Endothelial cell of umbilical vein (primary cell): ENCODE measurements around the gene OR5B21. TPM values are rescaled to one million over a fixed set of nuclear protein-coding genes. Genes with fewer than 3 reads are reported as not detected.

ENCODE experiments used
- BruUV-seq: library from RNA; stranded (reverse); fragments of 400-500 nt; replicated peaks from 2 replicates; lab custom pipeline; 2021; lab: Mats Ljungman, UMichigan
- CTCF ChIA-PET: fragments of 300-600, 350-600 bp; sonication (Branson Sonifier 250); formaldehyde crosslinking; loops from one replicate; lab custom pipeline; 2021; ENCODE audit warnings: antibody characterized with exemption, inconsistent platforms; lab: Charles Lee
- POLR2A ChIA-PET: fragments of 300-600, 350-600 bp; sonication (Branson Sonifier 250); formaldehyde crosslinking; loops from one replicate; lab custom pipeline; 2021; ENCODE audit warnings: antibody characterized with exemption, inconsistent platforms; lab: Charles Lee
- DNase-seq: peaks from one replicate; pipeline ENCODE4 v3.0.0-alpha.2; 2011; ENCODE audit warnings: low read depth, low spot score
- FAIRE-seq: peaks from 2 replicates; lab custom pipeline; 2011; peaks lifted over from hg19 to GRCh38; lab: Jason Lieb, UNC
- H2AFZ ChIP-seq: 2 replicates; pipeline ENCODE4 v1.6.0; 2012; ENCODE audit warnings: low read depth, low read length, control low read depth, inconsistent platforms
- H3K27ac ChIP-seq: 2 replicates; pipeline ENCODE4 v1.5.1; 2011; ENCODE audit warnings: low read depth, mild to moderate bottlenecking, control low read depth, low read length, moderate library complexity; ENCODE audit not compliant: insufficient read depth
- H3K27me3 ChIP-seq, 2 experiments: 2 replicates each; pipeline versions ENCODE4 v1.6.0 to v1.6.1; 2011; ENCODE audit warnings: low read length in 2 of 2, mixed read lengths in 1 of 2; ENCODE audit not compliant: control insufficient read depth in 2 of 2, insufficient read depth in 2 of 2
- H3K36me3 ChIP-seq, 2 experiments: 2 replicates in 1 of 2; 3 replicates in 1 of 2; pipeline ENCODE4 v1.5.1; 2011; ENCODE audit warnings: low read length in 2 of 2, mild to moderate bottlenecking in 1 of 2, moderate library complexity in 1 of 2; ENCODE audit not compliant: control insufficient read depth in 2 of 2, insufficient read depth in 2 of 2; ENCODE audit errors: extremely low read depth in 1 of 2
- H3K4me1 ChIP-seq: 3 replicates; pipeline ENCODE4 v1.5.1; 2011; ENCODE audit warnings: mild to moderate bottlenecking, low read length; ENCODE audit not compliant: control insufficient read depth, insufficient read depth; ENCODE audit errors: extremely low read depth
- H3K4me2 ChIP-seq: 2 replicates; pipeline ENCODE4 v1.6.1; 2011; ENCODE audit warnings: low read length, control low read depth, mixed read lengths; ENCODE audit not compliant: insufficient read depth
- H3K4me3 ChIP-seq, 3 experiments: fragments of 200-600 bp in 1 of 3; sonication (generic), shearing (Covaris generic) in 1 of 3; replicated peaks in 1 of 3; 2 replicates each; pipeline ENCODE4 v1.5.1; 2011 to 2016; ENCODE audit warnings: control low read depth in 3 of 3, low read length in 3 of 3, mild to moderate bottlenecking in 2 of 3, inconsistent platforms in 1 of 3, low read depth in 1 of 3, moderate library complexity in 1 of 3; ENCODE audit not compliant: insufficient read depth in 1 of 3
- H3K79me2 ChIP-seq: 2 replicates; pipeline ENCODE4 v1.6.0; 2012; ENCODE audit warnings: low read length, inconsistent platforms; ENCODE audit not compliant: control insufficient read depth, insufficient read depth
- H3K9ac ChIP-seq: replicated peaks from 2 replicates; pipeline ENCODE3; 2011; ENCODE audit warnings: low read length, control low read depth; ENCODE audit not compliant: insufficient read depth; ENCODE audit errors: extremely low read depth
- H3K9me1 ChIP-seq: replicated peaks from 3 replicates; pipeline ENCODE4 v1.6.0; 2011; ENCODE audit warnings: mild to moderate bottlenecking, low read length; ENCODE audit not compliant: control insufficient read depth, insufficient read depth; ENCODE audit errors: extremely low read depth
- H3K9me3 ChIP-seq: replicated peaks from 2 replicates; pipeline ENCODE4 v1.5.1; 2012; ENCODE audit warnings: low read length, inconsistent platforms; ENCODE audit not compliant: control insufficient read depth, insufficient read depth
- H4K20me1 ChIP-seq: replicated peaks from 2 replicates; pipeline ENCODE3; 2011; ENCODE audit warnings: mild to moderate bottlenecking, low read length; ENCODE audit not compliant: control insufficient read depth, insufficient read depth; ENCODE audit errors: extremely low read depth
- EZH2 ChIP-seq: IDR thresholded peaks from 2 replicates; pipeline ENCODE4 v1.6.1; 2012; ENCODE audit warnings: borderline replicate concordance, low read depth, mild to moderate bottlenecking, moderate library complexity, low read length, inconsistent platforms; ENCODE audit not compliant: severe bottlenecking
- FOS ChIP-seq: IDR thresholded peaks from 2 replicates; pipeline ENCODE4 v1.6.1; 2011; ENCODE audit warnings: mild to moderate bottlenecking, low read length, moderate library complexity, borderline replicate concordance; ENCODE audit not compliant: insufficient read depth
- POLR2AphosphoS5 ChIP-seq: IDR thresholded peaks from 2 replicates; pipeline ENCODE4 v1.6.1; 2012; ENCODE audit warnings: low read depth, mild to moderate bottlenecking, control low read depth, low read length, moderate library complexity; ENCODE audit not compliant: insufficient read depth
- dilution Hi-C: fragments of 300-500 bp; cut with MboI; formaldehyde crosslinking; loops from one replicate; pipeline ENCODE4 v1.15.0; 2019; ENCODE audit warnings: low sequenced_read_pairs; ENCODE audit not compliant: extremely low pct_ligation_motif_present
- intact Hi-C: fragments of 100-400 bp; cut with micrococcal nuclease; formaldehyde crosslinking; loops from one replicate; pipeline ENCODE4 v1.10.0; 2022
- polyA plus RNA-seq, 4 experiments: library from polyadenylated mRNA; depleted of rRNA in 3 of 4; stranded (reverse) in 3 of 4; unstranded in 1 of 4; fragments of >200 nt; gene quantifications; 2 replicates each; pipeline versions ENCODE4 v1.2.1 to v1.2.3, GENCODE V29; 2011 to 2012; ENCODE audit warnings: missing spikeins in 1 of 4
- total RNA-seq: library from RNA; stranded (reverse); gene quantifications from 2 replicates; pipeline ENCODE4 v1.2.3, GENCODE V29; 2021
- TF ChIP-seq, protein P1 (sequence below): IDR thresholded peaks from 2 replicates; pipeline ENCODE4 v1.6.1; 2011; ENCODE audit not compliant: insufficient read depth, insufficient read length
- TF ChIP-seq, protein P2 (sequence below), 2 donors: IDR thresholded peaks; 1 replicate in 1 of 2; 2 replicates in 1 of 2; pipeline ENCODE4 v1.5.1; 2011; ENCODE audit warnings: low read length in 2 of 2, mild to moderate bottlenecking in 2 of 2, moderate library complexity in 2 of 2, control low read depth in 1 of 2, inconsistent platforms in 1 of 2, low read depth in 1 of 2; ENCODE audit not compliant: insufficient read depth in 1 of 2; ENCODE audit errors: extremely low read depth in 1 of 2

The OR5B21 gene
- total and polyA plus RNA-seq, 2 donors (not counting 3 experiments of a cell fraction or from before 2014, with no cell fraction given), result not detected

DNA sequence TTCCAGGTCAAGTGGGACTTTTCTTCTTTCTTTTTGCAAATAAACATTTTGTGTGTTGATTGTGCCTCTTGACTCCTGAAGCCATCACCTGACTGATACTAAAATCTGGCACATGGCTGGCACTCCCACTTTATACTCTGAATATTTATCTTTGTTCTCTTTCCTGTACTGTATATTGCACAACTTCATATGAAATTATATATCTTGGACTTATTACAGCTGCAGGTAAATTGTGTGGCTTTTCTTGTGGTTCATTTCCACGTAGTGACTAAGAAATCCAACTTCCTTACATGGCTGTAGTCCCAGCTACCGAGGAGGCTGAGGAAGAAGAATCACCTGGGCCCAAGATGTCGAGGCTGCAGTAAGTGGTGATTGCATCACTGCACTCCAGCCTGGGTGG lies 42.2 kb downstream of the OR5B21 start:
- Histone ChIP-seq H3K27me3 (no peaks in the 10 kb centered on the region), H3K79me2 (no peaks in the 10 kb centered on the region), H3K4me1 (no peaks in the 10 kb centered on the region), H3K9me1 (no peaks in the 10 kb centered on the region), H3K9ac (no peak overlapping the region), H4K20me1 (no peaks in the 10 kb centered on the region), H3K4me3 (no peak overlapping the region), H3K27ac (no peak overlapping the region), H3K9me3 (no peaks in the 10 kb centered on the region), H3K36me3 (no peaks in the 10 kb centered on the region), H2AFZ (no peak overlapping the region), H3K4me2 (no peak overlapping the region)
- CTCF ChIA-PET, result interaction anchor here (0.7 kb wide), 1 partner anchor 10 kb away, joined by 3 read pairs; no protein-coding TSS in a partner anchor
- TF ChIP-seq, protein P1, sequence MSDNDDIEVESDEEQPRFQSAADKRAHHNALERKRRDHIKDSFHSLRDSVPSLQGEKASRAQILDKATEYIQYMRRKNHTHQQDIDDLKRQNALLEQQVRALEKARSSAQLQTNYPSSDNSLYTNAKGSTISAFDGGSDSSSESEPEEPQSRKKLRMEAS, result no peak
- no peak for TF ChIP-seq POLR2AphosphoS5
- TF ChIP-seq, protein P2, sequence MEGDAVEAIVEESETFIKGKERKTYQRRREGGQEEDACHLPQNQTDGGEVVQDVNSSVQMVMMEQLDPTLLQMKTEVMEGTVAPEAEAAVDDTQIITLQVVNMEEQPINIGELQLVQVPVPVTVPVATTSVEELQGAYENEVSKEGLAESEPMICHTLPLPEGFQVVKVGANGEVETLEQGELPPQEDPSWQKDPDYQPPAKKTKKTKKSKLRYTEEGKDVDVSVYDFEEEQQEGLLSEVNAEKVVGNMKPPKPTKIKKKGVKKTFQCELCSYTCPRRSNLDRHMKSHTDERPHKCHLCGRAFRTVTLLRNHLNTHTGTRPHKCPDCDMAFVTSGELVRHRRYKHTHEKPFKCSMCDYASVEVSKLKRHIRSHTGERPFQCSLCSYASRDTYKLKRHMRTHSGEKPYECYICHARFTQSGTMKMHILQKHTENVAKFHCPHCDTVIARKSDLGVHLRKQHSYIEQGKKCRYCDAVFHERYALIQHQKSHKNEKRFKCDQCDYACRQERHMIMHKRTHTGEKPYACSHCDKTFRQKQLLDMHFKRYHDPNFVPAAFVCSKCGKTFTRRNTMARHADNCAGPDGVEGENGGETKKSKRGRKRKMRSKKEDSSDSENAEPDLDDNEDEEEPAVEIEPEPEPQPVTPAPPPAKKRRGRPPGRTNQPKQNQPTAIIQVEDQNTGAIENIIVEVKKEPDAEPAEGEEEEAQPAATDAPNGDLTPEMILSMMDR (IDR thresholded peaks at IDR 0.05; ENCODE audit: extremely low read depth in 1 of 2, insufficient read depth in 1 of 2, low read depth in 1 of 2, low read length in 2 of 2), result no peak
- no peak for TF ChIP-seq FOS
- TF ChIP-seq EZH2, result no peak
- dilution Hi-C loops (no loop called here), intact Hi-C loops (no loop called here)
- no peak for DNase-seq
- POLR2A ChIA-PET, result no interaction called here
- no peak for FAIRE-seq
- no TSS peak for BruUV-seq

Other genes starting within 250 kb of the OR5B21 start
- gene OR10W1, start 239.8 kb downstream of the OR5B21 start, total RNA-seq, result not detected in 2 replicates
- gene OR10W1, start 239.8 kb downstream of the OR5B21 start, polyA plus RNA-seq, result not detected in 2 replicates
- gene OR5B17, start 149.0 kb downstream of the OR5B21 start, total RNA-seq, result not detected in 2 replicates
- gene OR5B17, start 149.0 kb downstream of the OR5B21 start, polyA plus RNA-seq, result not detected in 2 replicates
- not detected in 2 replicates for gene OR5B3, start 101.2 kb downstream of the OR5B21 start, total RNA-seq
- not detected in 2 replicates for gene OR5B3, start 101.2 kb downstream of the OR5B21 start, polyA plus RNA-seq
- gene OR5B2, start 80.0 kb downstream of the OR5B21 start, total RNA-seq, result not detected in 2 replicates
- gene OR5B2, start 80.0 kb downstream of the OR5B21 start, polyA plus RNA-seq, result not detected in 2 replicates
- gene OR5B12, start 65.9 kb downstream of the OR5B21 start, total RNA-seq, result not detected in 2 replicates
- not detected in 2 replicates for gene OR5B12, start 65.9 kb downstream of the OR5B21 start, polyA plus RNA-seq
- 3.9 and 6.2 TPM in 2 replicates for gene LPXN, start 67.8 kb upstream of the OR5B21 start, total RNA-seq
- 5.1 and 6.2 TPM in 2 replicates for gene LPXN, start 67.8 kb upstream of the OR5B21 start, polyA plus RNA-seq
- gene ZFP91, start 71.0 kb upstream of the OR5B21 start, total RNA-seq, result 51.0 and 52.0 TPM in 2 replicates
- 13.3 and 20.2 TPM in 2 replicates for gene ZFP91, start 71.0 kb upstream of the OR5B21 start, polyA plus RNA-seq
- gene CNTF, start 114.6 kb upstream of the OR5B21 start, total RNA-seq, result 2.9 and 3.3 TPM in 2 replicates
- gene CNTF, start 114.6 kb upstream of the OR5B21 start, polyA plus RNA-seq, result 0.53 and 0.84 TPM in 2 replicates
- not detected in 2 replicates for gene GLYAT, start 223.8 kb upstream of the OR5B21 start, total RNA-seq
- not detected in 2 replicates for gene GLYAT, start 223.8 kb upstream of the OR5B21 start, polyA plus RNA-seq